HG03060 (cell line): ENCODE results near the gene NCOA5.

Source experiments
- ATAC-seq: cut with Tn5 transposase; IDR thresholded peaks from one replicate; pipeline ENCODE4 v1.9.1; 2021; ENCODE audit warnings: low read depth, moderate number of reproducible peaks; ENCODE audit not compliant: unreplicated experiment

Gene NCOA5

DNA sequence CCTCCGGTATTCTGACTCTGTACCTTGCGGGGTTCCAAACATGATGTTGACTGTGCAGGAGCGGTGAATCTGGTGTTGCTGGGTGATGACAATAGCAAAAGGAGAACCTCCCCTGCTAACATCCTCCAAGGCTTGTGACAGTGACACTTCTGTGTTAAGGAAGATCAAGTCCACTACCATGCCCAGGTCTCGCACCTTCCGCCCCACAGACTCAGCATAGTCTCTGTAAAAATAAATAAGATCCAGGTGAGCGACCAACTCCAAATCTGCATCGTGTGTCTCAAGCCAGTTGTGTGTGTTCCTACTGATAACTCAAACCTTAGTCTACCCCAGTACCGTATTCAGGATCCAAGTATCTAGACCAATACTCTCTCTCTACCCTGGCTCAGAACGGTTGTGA is 24.8 kb downstream of the NCOA5 start:
- no peak for ATAC-seq

DNA sequence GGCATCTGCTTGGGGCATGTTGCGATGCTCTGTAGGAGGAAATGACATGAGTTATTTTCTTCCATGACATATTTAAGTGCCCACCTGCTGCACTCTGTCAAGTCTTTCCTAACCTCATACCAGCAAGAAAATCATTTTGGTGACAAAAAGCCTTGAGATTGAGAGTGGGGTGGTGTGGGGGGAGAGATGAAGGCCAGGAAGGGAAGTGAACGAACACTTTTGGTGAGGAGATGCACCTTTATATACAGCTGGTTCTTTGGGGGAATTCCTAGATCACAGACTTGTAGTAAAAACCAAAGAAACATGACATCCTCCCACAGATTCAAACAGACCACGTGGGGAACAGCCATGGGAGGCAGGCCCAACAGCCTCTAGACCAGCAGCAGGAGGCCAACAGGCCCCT is 26.1 kb downstream of the NCOA5 start:
- ATAC-seq, result no peak

DNA sequence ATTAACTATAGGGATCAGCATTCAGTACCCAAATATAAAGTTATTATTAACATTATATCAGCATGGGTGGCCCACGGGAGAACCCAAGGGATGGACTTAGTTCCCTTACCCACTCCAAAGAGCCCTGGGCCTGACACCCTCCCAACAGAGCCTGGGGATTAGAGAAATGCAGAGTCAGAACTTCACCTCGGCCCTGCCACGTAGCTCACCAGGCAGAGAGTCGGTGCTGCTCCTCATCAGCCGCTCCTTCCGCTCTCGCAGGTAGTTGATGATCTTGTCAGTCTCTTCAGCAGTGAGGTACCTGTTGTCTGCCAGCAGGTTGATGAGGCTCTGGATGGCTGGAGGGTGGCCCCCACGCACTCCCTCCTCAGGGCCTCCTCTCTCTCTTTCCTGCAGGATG is 26.6 kb downstream of the NCOA5 start:
- ATAC-seq, result no peak

DNA sequence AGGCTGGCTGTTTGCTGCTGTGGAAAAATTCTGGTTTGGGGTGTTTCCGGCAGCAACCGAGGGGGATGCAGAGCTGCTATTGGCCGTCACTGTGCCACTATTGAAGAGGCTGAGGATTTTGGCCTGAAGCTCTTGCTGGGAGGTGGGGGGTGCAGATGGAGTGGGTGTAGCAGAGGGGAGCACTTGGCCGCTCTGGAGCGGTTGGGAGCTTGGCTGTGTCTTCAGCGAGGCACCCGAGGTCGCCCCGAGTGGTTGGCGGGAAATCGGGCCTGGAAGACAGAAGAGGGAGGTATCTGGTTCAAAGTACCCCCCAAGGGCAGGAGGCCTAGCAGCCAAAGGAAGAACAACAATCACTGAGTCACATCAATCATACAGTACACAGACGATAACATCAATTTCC is 27.1 kb downstream of the NCOA5 start:
- ATAC-seq, result no peak

DNA sequence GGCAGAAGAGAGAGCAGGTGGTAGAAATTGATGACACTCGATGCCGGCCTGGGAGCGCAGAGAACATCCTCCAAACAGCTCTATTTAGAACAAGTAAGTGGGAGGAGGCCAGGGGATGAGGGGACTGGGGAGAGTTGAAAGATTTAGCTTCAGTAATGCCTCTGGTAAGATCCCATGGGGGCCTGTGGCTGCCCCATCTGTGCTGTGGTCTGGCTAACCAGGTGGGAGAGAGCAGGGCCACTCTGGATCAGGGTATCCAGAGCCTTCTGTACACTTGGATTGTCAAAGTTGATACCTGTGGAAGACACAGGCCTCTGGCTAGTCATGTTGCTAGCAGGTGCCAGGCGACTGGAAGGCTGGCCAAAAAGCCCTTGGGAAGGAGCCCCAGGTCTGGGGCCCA is 27.6 kb downstream of the NCOA5 start:
- ATAC-seq, result no peak

DNA sequence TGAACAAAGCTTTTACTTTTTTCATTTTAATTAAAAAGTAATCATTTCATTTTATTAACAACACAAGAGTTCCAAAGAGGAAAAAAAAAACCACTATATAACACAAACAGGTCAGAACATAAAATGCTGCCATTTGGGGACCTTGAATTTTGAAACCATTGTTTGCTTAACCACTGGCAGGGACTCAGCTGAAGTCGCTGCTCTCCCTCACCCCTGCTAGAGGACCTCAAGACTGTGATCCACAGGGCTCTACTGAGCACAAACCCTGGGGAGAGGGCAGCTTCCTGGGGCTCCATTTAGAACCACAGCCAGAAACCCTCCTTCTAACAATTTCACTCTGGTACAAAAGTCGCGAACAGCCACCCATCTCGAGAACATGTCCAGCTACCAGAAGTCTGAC is 28.8 kb downstream of the NCOA5 start:
- ATAC-seq, result no peak

DNA sequence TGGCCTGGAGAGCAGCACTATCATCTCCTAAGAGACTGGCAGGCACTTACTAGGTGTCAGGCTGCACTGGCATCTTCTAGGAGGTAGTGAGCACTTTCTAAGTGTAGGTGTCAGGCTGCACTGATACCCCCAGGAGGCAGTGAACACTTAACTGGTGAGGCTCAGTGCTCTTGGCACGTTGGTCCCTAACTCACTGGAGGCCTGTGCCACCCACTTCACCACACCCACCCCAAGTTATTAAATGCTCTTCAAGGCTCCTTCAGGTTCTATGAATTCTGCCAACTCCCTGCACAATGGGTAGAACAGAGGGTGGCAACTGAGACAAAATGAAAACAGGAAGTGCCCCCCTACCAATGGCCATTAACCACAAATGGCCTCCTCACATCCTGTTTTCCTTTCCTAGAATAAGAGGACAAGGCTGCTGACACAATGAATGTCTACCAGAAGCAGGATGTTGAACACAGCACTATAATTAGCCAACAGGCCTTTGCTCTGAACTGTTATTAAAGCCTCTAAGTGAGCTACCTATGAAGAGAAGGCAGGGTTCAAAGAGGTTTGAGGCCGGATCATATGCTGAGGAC is 29.4 kb downstream of the NCOA5 start:
- ATAC-seq, result no peak

DNA sequence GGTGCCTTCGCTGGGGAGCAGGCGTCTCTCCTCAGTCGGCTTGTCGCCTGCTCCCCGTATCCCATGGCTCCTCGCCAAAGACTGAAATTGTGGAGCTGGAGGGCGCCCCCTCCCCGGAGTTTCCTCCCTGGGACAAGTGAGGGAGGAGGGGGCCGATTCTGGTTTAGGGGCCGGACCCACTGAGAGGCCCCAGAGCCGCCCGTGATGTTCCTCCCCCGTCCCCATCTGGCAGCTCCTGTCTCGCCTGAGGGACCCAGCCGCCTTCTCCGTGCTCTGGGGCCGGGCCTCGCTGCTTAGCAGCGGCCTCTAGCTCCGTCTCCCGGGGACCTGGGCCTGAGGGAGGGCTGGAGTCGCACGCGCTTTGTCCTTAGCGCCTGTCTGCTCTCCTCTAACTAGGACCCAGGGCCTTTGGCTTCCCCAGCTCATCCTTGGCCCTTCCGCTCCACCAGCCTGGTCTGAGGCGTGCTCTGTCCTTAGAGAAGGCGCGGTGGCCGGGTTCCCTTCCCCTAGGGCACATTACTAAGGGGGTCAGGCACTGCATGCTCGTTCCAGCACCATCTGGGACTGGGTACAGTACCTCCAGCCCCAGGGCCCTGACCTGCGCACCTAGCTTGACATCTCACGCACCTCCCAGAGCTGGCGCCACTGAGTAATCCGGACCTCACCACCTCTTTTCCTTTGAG is 31.0 kb downstream of the NCOA5 start:
- no peak for ATAC-seq

DNA sequence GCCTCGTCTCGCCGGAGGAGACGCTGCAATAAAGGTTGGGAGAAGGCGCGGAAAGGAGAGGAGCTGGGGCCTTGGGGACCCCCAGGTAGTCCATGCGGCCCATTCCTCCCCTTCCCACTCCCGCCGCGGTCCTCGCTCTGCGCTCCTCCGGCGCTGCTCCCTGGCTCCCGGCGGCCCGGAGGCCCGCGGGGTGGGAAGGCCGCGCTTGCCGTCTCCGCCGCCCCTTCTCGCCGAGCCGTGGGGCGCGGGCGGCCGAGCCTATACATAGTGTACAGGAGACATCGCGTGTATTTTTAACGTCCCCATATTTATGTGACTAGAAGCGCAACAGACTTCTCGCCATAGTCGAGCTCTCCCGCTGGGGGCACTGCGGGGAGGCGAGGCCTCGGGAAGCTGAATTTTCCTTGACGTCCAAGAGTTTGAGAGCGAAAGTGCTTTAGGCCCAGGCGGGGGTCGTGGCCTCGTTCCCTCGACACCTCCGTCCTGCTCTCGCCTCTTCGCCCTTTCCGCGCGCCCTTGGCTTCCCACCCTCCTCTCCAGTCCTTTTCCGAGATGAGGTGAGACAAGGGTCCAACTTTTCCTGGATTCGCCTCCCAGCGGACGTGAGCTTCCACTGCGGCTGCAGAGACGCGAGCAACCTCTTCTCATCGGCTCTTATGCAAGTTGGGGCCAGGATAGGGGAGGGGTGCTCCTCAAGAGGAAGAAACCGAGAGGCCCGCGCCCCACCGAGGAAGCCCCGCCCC is 31.7 kb downstream of the NCOA5 start:
- no peak for ATAC-seq

DNA sequence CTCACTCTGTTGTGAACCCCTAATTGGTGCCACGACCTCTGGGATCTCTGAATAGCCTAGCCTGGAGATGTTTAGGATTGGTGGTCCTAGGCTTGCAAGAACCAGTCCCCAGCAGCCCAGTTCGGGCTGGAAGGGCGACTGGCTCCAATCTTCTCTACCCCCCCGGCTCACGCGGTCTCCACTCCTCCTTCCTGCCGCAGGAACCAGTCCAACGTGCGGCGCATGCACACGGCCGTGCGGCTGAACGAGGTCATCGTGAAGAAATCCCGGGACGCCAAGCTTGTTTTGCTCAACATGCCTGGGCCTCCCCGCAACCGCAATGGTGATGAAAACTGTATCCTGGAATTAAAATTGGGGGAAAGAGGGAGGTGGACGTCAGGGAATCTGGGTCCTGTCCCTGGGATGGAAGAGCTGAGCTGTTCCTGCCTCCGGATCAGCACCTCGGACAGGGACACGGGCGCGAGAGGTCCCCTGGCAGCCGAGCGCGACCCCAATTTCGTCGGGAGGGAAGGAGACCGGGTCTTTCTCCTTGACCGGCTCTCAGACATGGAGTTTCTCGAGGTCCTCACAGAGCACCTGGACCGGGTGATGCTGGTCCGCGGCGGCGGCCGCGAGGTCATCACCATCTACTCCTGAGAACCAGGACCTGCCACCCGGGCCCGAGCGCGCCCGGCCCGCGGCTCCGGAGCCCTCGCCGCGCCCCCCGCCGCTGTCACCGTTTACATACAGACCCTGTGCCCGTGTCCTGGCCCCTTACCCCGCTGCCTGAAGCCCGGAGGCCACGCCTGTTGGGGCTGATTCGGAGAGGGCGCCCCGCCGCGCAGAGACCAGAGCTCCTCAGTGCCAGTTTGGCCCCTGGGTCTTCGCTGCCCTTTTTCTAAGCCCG is 32.5 kb downstream of the NCOA5 start:
- ATAC-seq, result no peak

DNA sequence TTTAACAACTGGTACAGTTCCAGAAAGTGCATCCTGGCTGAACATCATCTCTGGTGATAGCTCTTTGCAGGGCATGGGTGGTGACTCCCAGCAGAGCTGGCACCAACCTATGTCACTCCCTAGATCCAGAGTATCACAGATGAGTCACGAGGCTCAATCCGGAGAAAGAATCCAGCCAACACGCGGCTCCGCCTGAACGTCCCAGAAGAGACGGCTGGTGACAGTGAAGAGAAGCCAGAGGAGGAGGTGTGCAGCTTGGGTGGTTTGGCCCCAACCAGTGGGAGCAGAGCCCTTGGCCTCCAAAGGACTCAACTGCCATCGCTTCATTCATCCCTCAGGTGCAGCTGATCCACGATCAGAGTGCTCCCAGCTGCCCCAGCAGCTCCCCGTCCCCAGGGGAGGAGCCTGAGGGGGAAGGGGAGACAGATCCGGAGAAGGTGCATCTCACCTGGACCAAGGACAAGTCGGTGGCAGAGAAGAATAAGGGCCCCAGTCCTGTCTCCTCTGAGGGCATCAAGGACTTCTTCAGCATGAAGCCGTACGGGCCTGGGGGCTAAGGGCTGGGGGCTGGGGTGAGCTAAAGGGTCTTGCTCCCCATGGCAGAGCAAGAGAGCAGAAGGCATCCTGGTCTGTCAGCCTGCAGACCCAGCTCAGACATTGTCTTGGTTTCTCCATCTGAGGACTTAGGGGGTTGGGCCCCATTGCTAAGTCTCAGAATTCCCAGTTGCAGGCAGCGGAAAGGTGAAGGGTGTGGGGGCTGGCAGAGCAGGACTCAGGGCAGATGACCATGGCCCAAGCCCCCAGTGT is 33.5 kb downstream of the NCOA5 start:
- ATAC-seq, result no peak

DNA sequence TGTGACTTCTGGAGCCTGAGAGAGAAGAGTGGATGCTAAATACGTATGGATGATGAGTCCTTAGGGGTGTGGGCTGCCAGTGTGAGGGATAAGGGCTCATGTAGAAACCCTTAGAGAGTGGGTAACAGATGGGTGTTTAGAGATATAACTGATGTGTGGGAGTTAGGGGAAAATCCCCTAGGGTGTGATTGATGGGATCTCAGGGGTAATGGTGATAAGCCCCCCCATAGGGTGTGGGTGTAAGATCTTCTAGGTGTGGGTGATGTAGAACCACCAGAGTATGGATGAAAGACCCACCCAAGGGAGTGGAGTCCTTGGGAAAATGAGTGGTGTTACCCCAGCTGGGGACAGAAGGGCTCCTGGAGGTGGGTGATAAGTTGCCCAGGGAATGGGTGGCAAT is 34.5 kb downstream of the NCOA5 start:
- no peak for ATAC-seq

DNA sequence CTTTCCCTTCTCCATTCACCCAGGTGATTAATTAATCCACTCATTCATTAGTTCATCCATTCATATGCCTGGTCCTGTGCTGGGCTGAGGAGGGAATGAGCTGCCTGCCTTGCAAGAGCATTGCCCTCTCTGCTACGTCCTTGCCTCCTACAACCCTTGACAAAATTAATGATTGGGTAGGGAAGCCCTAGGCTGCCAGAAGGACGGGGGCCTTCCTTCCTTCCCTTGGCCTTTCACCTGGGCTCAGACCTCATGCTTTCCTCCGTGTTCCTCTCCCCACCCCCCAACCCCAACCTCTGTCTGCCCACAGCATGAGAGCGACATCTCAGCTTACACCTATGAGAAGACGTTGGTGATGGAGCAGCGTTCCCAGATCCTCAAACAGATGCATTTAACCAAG is 35.2 kb downstream of the NCOA5 start:
- ATAC-seq, result no peak

DNA sequence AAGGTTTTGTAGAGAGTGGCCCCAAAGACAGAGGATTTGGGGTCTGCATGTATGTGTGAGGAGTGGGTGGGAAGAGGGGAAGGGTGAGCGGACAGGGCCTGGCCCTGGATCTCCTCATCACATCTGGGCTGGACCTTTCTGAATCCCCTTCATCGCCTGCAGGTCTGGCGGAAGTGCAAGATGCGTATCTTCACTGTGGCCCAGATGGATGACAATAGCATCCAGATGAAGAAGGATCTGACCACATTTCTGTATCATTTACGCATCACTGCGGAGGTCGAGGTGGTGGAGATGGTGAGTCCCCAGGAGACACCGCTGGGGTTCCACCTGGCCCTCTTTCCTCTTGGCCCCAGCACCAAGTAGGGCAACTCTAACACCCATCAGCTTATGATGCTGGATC is 36.3 kb downstream of the NCOA5 start:
- ATAC-seq, result no peak

DNA sequence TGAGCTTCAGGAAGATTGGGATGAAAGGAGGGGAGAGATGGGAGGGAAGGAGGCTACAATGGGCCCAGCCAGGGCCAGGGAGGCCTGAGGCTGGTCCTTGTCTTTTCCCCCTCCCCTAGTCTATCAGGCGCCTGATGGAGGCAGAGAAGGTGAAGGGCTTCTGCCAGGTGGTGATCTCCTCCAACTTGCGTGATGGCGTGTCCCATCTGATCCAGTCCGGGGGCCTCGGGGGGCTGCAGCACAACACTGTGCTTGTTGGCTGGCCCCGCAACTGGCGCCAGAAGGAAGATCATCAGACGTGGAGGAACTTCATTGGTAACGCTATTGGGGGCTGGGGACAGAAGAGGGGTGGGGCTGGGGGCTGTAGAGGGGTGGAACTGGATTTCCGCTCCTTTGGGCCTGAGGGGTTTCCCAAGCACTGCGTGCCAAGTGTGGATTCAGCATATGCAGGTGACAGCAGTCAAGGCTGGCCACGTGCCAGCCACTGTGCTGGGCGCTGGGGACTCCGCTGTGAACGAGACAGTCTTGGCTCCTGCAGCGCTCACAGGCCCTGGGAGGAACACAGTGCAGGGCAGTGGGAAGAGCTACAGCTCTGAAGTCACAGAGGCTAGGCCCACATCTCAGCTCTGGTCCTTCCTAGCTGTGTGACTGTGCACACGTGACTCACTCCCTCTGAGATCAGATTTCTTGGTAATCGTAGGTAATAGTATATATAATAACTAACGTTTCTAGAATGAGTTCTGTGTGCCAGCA is 38.0 kb downstream of the NCOA5 start:
- ATAC-seq, result no peak

DNA sequence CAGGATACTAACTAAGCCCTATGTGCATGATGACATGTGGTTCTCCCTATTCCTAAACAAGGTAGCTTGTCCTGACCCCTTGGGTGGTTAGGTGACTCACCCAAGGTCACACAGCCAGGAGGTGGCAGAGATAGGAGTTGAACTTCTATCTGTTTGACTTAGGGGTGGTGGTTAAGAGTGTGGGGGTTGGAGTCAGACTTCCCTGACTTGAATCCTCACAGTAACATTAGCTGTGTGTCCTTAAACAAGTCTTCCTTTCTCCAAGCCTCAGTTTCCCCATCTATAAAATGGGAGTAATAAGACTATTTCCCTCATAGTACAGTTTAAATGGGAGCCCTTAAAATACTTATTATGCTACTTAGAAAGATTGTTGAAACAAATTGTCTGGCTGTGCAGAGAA is 38.9 kb downstream of the NCOA5 start:
- no peak for ATAC-seq

DNA sequence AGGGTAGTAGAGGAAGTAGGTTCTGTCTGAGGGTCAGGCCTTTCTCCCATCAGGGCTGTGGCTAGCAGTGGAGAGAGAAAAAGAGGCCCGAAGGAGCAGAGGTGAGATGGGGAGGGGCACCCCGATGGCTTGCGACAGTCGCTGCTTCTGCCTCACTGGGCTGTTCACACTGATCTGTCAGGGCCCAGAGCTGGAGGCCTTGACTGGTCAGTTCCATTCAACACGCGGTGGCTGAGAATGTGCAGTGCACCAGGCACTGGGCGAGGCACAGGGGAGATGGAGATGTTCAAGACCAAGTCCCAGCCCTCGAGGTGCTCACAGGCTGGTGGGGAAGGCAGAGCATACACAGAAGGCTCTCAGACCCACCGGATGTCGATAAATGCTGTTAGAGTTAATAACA is 39.3 kb downstream of the NCOA5 start:
- ATAC-seq, result no peak

DNA sequence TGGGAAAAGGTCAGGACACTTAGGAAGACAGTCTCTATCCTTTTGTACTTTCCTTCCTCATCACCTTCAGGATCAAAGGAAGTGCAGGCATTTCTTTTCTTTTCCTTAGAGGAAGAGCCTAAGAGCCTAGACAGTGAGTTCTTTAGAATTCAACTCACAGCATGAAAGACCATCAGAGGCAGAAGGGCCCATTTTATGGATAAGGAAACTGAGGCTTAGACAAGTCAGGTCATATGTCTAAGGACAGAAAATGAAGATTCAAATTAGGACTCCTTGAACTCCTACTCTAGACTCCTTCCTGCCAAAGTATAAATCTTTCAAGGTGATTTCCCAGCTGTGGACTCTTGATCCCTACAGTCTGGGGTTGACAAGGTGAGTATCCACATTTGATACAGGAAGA is 39.9 kb downstream of the NCOA5 start:
- no peak for ATAC-seq

DNA sequence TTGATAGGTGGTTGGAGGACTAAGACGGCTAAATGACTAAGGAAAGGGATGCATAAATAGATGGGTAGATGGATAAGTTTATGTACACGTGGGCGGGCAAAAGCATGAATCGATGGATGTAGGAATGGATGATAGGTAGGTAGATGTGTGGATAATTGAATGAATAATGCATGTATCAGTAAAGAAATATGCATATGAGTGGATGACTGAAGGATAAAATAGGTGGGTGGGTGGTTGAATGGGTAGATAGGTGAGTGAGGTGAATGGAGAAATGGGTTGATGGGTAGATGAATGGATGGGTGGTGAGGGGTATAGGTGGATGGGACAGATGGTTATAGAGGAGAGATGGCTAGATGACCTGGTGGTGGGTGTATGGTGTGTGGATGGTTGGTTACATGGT is 40.6 kb downstream of the NCOA5 start:
- ATAC-seq, result no peak

DNA sequence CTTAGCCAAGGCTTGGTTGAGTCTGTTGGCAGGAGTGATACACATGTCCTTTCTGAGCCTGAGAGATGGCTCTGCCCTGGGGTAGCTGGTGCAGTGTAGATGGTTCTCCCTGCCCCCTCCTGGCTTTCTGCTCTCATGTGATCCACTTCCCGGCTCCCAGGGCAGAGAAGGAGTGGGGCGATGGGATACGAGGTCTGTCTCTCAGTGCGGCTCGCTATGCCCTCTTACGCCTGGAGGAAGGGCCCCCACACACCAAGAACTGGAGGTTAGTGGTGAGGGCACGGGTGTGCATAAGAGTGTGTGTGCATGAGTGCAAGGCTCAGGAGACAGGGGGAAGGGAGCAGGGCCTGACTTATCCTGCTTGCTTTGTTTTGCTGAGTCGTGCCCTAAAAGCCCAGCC is 41.9 kb downstream of the NCOA5 start:
- no peak for ATAC-seq
